ENCODE measurements around the gene CYTH3. TPM values are rescaled to one million over a fixed set of nuclear protein-coding genes. Genes with fewer than 3 reads are reported as not detected.
A peak's percentile ranks its signal among the peaks of the same experiment; 100 is the strongest.

The CYTH3 gene
- total and polyA plus RNA-seq, 12 donors, result 15.9 to 27.9 (median 20.5) TPM

DNA sequence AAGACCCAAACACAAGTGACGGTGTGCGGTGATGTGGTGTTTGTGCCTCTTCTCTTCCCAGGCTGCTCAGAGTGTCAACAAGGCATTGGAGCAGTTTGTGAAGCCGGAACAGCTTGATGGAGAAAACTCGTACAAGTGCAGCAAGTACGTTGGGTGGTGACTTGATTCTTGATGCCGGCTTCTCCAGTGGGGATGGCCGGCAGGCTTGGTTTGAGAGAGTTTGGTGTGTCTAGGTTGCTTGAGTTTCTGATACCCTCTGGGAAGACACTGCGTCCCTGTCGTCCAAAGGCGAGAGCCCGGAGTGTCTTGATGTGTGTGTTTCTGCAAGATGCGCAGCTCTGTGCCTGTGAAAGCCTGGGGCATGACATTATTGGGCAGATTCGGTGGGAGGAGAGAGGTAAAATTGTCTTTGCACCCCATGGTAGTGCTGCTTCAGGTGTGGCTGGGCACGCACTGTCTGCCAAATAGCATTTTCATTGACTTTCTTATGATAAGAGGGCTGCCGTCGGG lies 129.5 kb downstream of the CYTH3 start:
- no peaks in the 10 kb centered on the region for H3K9me3 ChIP-seq
- 97% methylated on average over 16 of the region's 16 CpGs for WGBS, 2 donors
- H3K4me1 ChIP-seq, result peaks cover 0 to 15% (median 0%) of the 10 kb centered on the region in 9 donors
- ATAC-seq (no peak), DNase-seq (no peak)
- no peaks in the 10 kb centered on the region for H3K27me3 ChIP-seq
- H3K4me3 ChIP-seq, result no peak overlapping the region
- intact Hi-C loops (cut with DNase I), result no loop called here
- no peak overlapping the region for H3K27ac ChIP-seq
- no peak for TF ChIP-seq CTCF (IDR thresholded peaks at IDR 0.05)
- peaks cover 7 to 100% (median 50%) of the 10 kb centered on the region in 9 donors for H3K36me3 ChIP-seq

- ATAC-seq (peak in 6 of 8 donors; percentile 28 to 65 (median 38)), DNase-seq (no peak)
- TF ChIP-seq CTCF (IDR thresholded peaks at IDR 0.05), result no peak
- WGBS, 2 donors, result 66 to 71% methylated on average over 17 of the region's 17 CpGs
- Histone ChIP-seq H3K36me3 (peaks cover 0 to 99% (median 24%) of the 10 kb centered on the region in 9 donors), H3K4me3 (no peak overlapping the region), H3K27ac (peak overlapping the region in 1 of 10 donors; percentile 31), H3K4me1 (peaks cover 0 to 15% (median 0%) of the 10 kb centered on the region in 9 donors), H3K27me3 (no peaks in the 10 kb centered on the region), H3K9me3 (no peaks in the 10 kb centered on the region)
- intact Hi-C loops (cut with DNase I), result no loop called here
Observed at GRCh38 chr7:6139189-6139996, 133.0 kb downstream of the CYTH3 start.

DNA sequence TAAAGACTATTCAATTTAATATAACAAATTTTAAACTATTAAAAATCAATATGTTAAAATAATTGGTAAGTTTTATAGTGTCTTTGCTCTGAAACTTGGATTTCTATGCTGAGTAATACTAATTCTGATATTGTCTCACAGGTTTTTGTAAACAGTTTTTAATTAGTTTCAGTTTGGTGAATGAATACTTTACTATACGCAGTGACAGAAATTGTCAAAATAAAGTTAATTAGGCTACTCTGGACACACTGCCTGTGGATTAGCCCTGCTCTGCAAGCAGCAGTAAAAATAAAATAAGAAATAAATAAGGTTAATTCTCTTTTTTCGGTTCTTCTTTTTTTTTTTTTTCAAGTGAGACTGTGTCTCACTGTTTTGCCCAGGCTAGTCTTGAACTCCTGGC lies 135.9 kb downstream of the CYTH3 start:
- Histone ChIP-seq H3K27ac (no peak overlapping the region), H3K36me3 (peaks cover 0 to 93% (median 22%) of the 10 kb centered on the region in 9 donors), H3K9me3 (no peaks in the 10 kb centered on the region), H3K27me3 (no peaks in the 10 kb centered on the region), H3K4me3 (no peak overlapping the region), H3K4me1 (peaks cover 0 to 15% (median 0%) of the 10 kb centered on the region in 9 donors)
- ATAC-seq (no peak), DNase-seq (no peak)
- no peak for TF ChIP-seq CTCF (IDR thresholded peaks at IDR 0.05)
- intact Hi-C loops (cut with DNase I), result no loop called here
- WGBS, 2 donors, result 95 to 96% methylated on average over 2 of the region's 2 CpGs

- Histone ChIP-seq H3K36me3 (peaks cover 0 to 93% (median 18%) of the 10 kb centered on the region in 9 donors), H3K9me3 (no peaks in the 10 kb centered on the region), H3K27me3 (no peaks in the 10 kb centered on the region), H3K4me1 (no peaks in the 10 kb centered on the region), H3K27ac (no peak overlapping the region), H3K4me3 (no peak overlapping the region)
- DNase-seq (no peak), ATAC-seq (no peak)
- intact Hi-C loops (cut with DNase I), result no loop called here
- WGBS, 2 donors, result 92 to 96% methylated on average over 1 of the region's 1 CpG
- no peak for TF ChIP-seq CTCF (IDR thresholded peaks at IDR 0.05)
Observed at GRCh38 chr7:6133249-6133648, 139.2 kb downstream of the CYTH3 start.

Measured in heart right ventricle (tissue), 16 donors.